Neutrophil (primary cell): ENCODE measurements around the gene CNOT1.
"Not testable (repeated sequence)": the region's sequence is repeated elsewhere in the genome, so short reads cannot be mapped to it uniquely, and the experiment has no call there.

Source experiments
- H3K27ac ChIP-seq: fragments of 200-600 bp; sonication (generic); 2 replicates; pipeline ENCODE4 v1.5.1; 2016; ENCODE audit warnings: mild to moderate bottlenecking, moderate library complexity
- H3K27me3 ChIP-seq: fragments of 200-600 bp; sonication (generic); 2 replicates; pipeline ENCODE4 v1.6.0; 2016; ENCODE audit warnings: mild to moderate bottlenecking
- H3K36me3 ChIP-seq: fragments of 200-600 bp; sonication (generic); 2 replicates; pipeline ENCODE4 v1.5.1; 2017
- H3K4me1 ChIP-seq, 2 experiments: fragments of 200-600 bp in 1 of 2; sonication (generic) in 1 of 2; 1 replicate in 1 of 2; 2 replicates in 1 of 2; pipeline versions ENCODE4 v1.5.1 to v1.6.1; 2013 to 2016; ENCODE audit warnings: low read depth in 1 of 2, low read length in 1 of 2, mild to moderate bottlenecking in 1 of 2, moderate library complexity in 1 of 2; ENCODE audit not compliant: control insufficient read depth in 1 of 2, insufficient read depth in 1 of 2
- H3K4me3 ChIP-seq, 2 experiments: fragments of 200-600 bp in 1 of 2; sonication (generic) in 1 of 2; 1 replicate in 1 of 2; 2 replicates in 1 of 2; pipeline ENCODE4 v1.5.1; 2013 to 2016; ENCODE audit warnings: low read depth in 1 of 2, low read length in 1 of 2, mild to moderate bottlenecking in 1 of 2, moderate library complexity in 1 of 2
- H3K9me3 ChIP-seq: fragments of 200-600 bp; sonication (generic); 2 replicates; pipeline ENCODE4 v1.5.1; 2016
- CTCF ChIP-seq: fragments of 200-600 bp; sonication (generic); IDR thresholded peaks from 2 replicates; pipeline ENCODE4 v1.5.1; 2016; ENCODE audit warnings: antibody characterized with exemption

Gene CNOT1

GRCh38 chr16:58614212-58614611 lies 15.4 kb downstream of the CNOT1 start:
- Histone ChIP-seq H3K27me3 (no peaks in the 10 kb centered on the region), H3K4me3 (no peak overlapping the region), H3K4me1 (no peaks in the 10 kb centered on the region), H3K9me3 (no peaks in the 10 kb centered on the region), H3K36me3 (peaks cover 34% of the 10 kb centered on the region), H3K27ac (no peak overlapping the region)
- TF ChIP-seq CTCF, result no peak

GRCh38 chr16:58612965-58613364 lies 16.7 kb downstream of the CNOT1 start:
- not testable (repeated sequence) for H3K4me3 ChIP-seq, H3K4me1 ChIP-seq, H3K9me3 ChIP-seq, H3K27me3 ChIP-seq, H3K27ac ChIP-seq
- H3K36me3 ChIP-seq, result peaks cover 22% of the 10 kb centered on the region

GRCh38 chr16:58608601-58609136 lies 21.0 kb downstream of the CNOT1 start:
- Histone ChIP-seq H3K27ac (no peak overlapping the region), H3K27me3 (no peaks in the 10 kb centered on the region), H3K36me3 (peaks cover 33% of the 10 kb centered on the region), H3K4me3 (no peak overlapping the region), H3K4me1 (peaks cover 0 to 3% of the 10 kb centered on the region in 2 experiments), H3K9me3 (no peaks in the 10 kb centered on the region)
- no peak for TF ChIP-seq CTCF

GRCh38 chr16:58605562-58605961 lies 24.1 kb downstream of the CNOT1 start:
- TF ChIP-seq CTCF, result no peak
- H3K4me3 ChIP-seq, result no peak overlapping the region

GRCh38 chr16:58591083-58591482 lies 38.5 kb downstream of the CNOT1 start:
- H3K27me3 ChIP-seq, result no peaks in the 10 kb centered on the region
- no peaks in the 10 kb centered on the region for H3K9me3 ChIP-seq
- no peaks in the 10 kb centered on the region for H3K4me1 ChIP-seq
- H3K27ac ChIP-seq, result no peak overlapping the region
- no peak overlapping the region for H3K4me3 ChIP-seq
- TF ChIP-seq CTCF, result no peak
- peaks cover 67% of the 10 kb centered on the region for H3K36me3 ChIP-seq

More at GRCh38 chr16:58605562-58605961, 24.1 kb downstream of the CNOT1 start:
- peaks cover 0 to 10% of the 10 kb centered on the region in 2 experiments for H3K4me1 ChIP-seq
- peaks cover 22% of the 10 kb centered on the region for H3K36me3 ChIP-seq
- no peaks in the 10 kb centered on the region for H3K9me3 ChIP-seq
- H3K27me3 ChIP-seq, result no peaks in the 10 kb centered on the region
- H3K27ac ChIP-seq, result no peak overlapping the region

GRCh38 chr16:58589326-58589905 lies 40.2 kb downstream of the CNOT1 start:
- H3K36me3 ChIP-seq, result peaks cover 69% of the 10 kb centered on the region
- peaks cover 15% of the 10 kb centered on the region in 2 experiments for H3K4me1 ChIP-seq
- H3K9me3 ChIP-seq, result no peaks in the 10 kb centered on the region
- H3K4me3 ChIP-seq, result no peak overlapping the region
- no peaks in the 10 kb centered on the region for H3K27me3 ChIP-seq
- H3K27ac ChIP-seq, result no peak overlapping the region
- no peak for TF ChIP-seq CTCF
